Left renal cortex interstitium (tissue), 4 donors: ENCODE results near the gene LONRF3. TPM values are rescaled to one million over a fixed set of nuclear protein-coding genes. Genes with fewer than 3 reads are reported as not detected.
"Not testable (repeated sequence)": the region's sequence is repeated elsewhere in the genome, so short reads cannot be mapped to it uniquely, and the experiment has no call there.

Experiments used
- DNase-seq, 4 donors: peaks; one replicate each; pipeline ENCODE4 v3.0.0-alpha.2; 2013; ENCODE audit warnings: low read depth in 4 of 4, low spot score in 2 of 4, missing footprints in 1 of 4
- polyA plus RNA-seq, 4 donors: library from polyadenylated mRNA; unstranded; fragments of 120-200 nt; gene quantifications; one replicate each; pipeline ENCODE4 v1.2.1, GENCODE V29; 2013; ENCODE audit not compliant: insufficient read length in 4 of 4

Gene LONRF3
- polyA plus RNA-seq, 4 donors = 0.81 to 1.3 (median 0.99) TPM

DNA sequence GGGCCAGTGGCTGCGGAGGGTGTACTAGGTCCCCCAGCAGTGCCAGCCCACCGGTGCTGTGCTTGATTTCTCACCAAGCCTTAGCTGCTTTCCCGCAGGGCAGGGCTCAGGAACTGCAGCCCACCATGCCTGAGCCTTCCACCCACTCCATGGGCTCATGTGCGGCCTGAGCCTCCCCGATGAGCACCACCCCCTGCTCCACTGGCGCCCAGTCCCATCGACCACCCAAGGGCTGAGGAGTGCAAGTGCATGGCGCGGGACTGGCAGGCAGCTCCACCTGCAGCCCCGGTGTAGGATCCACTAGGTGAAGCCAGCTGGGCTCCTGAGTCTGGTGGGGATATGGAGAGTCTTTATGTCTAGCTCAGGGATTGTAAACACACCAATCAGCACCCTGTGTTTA lies 55.2 kb downstream of the LONRF3 start:
- DNase-seq = not testable (repeated sequence)

DNA sequence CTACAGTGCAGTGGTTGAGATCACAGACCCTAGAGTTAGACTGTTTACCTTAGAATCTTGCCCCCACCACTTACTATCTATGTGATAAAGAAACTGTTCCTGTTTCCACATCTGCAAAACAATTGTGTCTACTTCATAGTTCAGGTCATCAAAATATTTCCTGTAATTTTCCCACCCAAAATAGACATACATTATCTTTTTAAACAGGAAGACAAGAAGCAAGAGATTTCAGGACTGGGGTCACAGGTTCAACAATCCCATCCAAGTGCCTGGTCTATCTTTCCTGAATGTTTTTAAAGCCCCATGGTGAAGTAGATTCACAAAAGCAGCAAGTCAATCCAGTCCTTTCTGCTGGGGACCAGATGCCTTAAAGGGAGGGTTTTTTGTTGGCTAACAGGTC lies 56.6 kb downstream of the LONRF3 start:
- no peak for DNase-seq

DNA sequence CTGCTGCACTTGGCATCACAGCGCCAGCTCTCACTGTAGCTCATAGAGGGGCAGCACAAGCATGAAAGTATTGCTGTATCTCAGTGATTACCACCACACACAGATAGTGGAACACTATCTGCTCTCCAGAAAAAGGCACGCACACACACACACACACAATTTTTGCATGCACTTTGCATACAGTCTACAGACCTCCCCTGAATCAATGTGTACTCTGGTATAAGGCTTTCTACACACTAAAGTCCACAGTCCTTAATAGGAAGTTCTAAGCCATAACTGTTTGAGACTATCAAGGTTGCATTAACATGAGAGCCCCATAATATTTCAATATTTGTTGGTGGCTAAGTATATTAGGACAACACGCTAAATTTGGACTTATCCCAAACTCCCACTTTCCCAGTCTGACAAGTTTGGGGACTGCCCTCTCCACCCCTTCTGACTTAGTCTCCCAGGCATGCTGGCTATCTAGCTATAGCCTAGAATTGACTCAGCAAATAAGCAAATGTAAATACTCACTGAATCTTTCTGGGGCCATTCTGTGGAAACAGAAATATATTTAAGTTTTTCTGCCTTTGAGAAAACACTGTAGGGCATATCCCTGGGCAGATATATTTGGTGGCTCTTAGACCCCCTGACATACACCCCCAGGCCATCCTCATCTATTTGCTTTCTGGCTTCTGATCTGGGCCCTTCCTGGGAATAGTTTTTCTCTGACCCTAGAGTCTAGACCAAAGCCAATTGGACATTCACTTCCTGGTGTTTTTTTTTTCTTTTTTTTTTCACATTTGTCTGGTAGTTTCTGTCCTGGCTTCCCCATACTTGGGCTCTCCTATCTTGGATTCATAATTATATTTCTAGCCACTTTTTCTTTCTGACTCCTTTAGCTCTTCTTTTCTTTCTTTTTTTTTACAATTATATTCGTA lies 62.0 kb downstream of the LONRF3 start:
- DNase-seq = no peak

DNA sequence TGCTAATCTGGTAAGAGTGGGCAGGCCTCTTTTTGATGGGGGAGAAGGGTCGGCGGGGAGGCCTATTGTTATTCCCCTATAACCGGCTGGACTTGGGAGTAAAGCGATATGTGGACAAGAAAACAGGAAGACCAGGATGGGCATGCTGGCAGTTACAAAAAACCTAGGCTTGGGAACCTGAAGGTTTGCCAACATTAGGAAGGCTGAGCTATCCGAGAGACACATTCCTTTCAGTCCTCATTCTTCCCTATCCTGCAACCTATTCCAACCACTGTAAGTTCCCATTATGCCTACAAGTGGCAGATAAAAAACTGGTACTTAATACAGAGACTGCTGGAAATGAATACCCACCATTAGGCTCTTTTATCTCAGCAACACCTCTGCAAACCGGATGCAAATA lies 66.0 kb downstream of the LONRF3 start:
- no peak for DNase-seq

DNA sequence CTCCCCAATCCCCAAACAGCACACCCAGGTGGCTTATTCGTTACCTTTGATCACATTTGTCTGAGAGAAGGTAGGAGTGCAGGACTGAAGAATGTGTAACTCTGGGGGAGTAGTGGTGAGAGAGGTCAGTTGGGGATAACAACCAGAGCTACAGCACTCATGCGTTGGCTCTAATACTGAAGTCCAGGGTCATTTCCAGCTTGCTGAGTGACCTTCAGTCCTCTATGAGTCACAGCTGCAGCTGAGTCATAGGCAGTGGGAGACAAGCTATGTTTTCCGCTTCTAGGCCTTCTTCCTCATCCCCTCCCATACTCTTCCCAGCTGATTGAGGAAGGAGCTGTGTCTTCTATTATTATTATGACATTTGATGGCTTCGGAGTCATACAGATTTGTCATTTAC lies 66.8 kb downstream of the LONRF3 start:
- no peak for DNase-seq

DNA sequence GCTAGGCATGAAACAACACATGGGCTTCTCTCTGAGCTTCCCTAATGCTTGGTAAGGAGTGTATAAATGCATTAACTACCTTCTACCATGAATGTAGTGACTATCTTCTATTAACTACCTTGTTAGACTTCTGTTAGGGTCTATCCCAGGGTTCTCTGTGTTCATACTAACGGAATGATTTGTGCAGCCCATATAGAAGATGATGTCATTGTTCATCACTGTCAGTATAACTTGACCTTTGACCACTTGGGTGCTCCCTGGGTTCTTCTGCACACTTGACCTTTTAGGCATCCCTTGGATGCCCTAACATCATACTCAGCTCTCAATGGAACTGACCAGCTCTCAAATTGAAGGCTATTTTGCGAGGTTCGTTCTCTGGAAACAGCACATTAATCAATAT lies 67.6 kb downstream of the LONRF3 start:
- DNase-seq = no peak

DNA sequence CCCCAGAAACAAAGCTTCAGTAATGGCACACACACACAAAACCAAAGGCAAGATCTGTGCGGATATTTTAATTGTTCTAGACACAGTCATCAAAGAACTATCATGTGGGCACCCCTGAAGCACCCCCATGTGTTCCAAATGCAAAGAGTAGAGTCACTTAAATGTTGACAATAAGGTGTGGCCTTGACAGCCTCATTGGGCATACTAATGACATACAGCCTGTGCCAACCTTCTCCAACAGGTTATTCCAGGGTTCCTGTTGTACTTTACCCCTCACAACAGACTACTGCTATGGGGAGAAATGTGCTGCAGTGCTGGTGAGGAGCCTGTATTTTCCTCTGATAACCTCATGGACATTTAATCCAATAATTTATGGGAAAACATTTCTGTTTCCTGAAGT lies 68.6 kb downstream of the LONRF3 start:
- DNase-seq = no peak

DNA sequence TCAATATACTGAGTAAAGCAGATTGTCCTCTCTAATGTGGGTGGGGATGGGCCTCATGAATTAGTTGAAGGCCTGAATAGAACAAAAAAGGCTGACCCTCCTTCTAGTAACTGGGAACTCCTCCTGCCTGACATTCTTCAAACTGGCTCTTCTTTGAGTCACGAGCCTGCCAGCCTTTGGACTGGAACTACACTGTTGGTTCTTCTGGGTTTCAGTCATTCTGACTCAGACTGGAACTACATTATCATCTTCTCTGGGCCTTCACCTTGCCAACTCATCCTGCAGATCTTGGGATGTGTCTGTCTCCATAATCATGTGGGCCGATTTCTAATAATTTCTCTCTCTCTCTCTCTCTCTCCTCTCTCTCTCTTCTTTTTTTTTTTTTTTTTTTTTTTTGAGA lies 71.5 kb downstream of the LONRF3 start:
- DNase-seq = no peak

DNA sequence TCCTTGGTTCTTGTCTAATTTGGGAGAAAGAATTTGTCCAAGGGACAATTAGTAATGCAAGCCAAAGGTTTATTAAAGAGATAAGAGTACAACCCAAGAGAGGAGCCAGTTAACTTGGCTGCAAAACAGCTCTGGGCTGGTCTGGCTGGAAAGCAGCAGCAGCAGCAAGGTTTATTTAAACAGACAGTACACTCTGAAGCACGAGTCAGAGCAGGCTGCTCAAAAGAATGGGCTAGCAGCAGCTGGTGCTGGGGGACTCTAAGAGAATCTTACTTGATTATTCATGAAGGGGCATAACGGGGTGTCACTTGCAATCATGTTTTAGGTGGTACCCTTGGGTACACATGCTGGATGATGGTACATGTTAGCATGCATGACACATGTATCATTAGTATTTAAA lies 81.3 kb downstream of the LONRF3 start:
- DNase-seq = no peak

DNA sequence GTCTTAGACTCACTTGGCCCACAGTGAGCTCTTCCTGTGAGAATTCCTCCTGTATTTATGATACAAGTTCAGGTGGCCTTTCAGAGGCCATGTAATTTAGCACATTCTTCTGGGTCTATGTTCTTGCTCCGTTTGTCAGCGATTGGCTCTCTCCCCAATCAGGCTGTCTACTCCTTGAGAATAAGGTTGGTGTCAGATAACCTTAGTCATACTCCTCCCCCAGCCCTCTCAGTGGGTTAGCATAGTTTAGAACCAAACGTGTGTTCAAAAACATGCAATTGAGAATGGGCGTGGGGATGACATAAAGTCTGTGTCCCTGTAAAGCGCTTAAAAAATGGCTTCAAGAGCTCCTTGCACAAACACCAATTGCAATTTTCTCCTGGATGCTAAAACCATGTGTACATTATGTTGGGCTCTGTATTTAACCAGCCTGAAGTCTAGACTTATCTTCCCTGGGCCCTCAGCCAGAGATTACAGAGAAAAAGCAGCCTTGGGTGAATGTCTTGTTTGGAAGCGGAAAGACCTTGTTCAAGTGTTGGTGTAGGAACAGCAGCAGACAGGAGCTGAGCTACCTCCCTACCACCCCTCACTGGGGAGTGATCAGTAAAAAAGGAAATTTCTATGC lies 88.4 kb downstream of the LONRF3 start:
- no peak for DNase-seq

DNA sequence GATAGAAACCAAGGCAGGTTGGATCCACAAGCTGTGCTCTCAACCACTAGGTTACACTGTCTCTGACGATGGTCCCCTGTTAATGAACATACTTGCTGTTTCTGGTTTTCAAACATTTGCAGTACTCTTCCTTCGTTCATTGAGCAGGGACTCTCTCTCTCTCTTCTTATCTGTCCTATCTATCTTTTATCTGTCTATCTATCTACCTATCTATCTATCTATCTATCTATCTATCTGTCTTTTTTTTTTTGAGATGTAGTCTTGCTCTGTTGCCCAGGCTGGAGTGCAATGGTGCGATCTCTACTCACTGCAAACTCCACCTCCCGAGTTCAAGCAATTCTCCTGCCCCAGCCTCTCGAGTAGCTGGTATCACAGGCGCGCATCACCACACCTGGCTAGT lies 89.0 kb downstream of the LONRF3 start:
- DNase-seq = no peak

DNA sequence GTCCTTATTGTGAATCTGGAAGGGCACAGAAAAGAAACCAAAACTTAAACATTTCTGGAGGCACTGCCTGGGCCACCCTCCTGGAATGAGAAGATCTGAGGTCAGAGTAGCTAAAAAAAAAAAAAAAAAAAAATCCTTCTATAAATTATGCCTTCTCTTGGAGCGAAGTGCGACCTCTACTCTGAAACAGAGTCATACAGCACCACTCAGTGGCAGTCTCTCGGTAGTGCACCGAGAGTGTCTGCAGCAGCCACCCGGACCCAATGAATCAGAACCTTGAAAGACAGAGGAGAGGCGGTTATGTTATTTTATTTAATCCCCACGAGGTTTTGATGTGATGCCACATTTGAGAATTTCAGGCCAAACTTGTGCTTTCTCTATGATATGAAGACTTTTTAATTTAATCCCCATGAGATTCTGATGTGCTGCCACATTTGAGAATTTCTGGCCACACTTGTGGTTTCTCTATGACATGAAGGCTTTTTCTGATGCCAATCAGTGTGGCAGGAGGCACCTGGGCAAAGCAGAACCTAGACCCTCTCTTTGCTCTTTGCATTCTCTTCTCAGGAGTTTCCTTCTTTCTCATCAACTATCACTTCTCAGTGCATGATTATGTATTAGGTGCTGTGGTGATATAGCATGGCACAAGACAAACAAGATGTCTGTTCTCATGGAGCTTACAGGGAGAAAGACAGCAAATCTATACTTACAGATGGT lies 92.8 kb downstream of the LONRF3 start:
- DNase-seq = no peak

Other genes starting within 250 kb of the LONRF3 start
- gene IL13RA1, start 247.0 kb upstream of the LONRF3 start, polyA plus RNA-seq = 10 to 100 TPM; 47.1 to 63.4 (median 57.2) TPM
- gene ZCCHC12, start 150.8 kb upstream of the LONRF3 start, polyA plus RNA-seq = 1 to 10 TPM; 1.1 to 1.4 (median 1.2) TPM
- gene CT47C1, start 98.4 kb downstream of the LONRF3 start, polyA plus RNA-seq = not detected
- gene KIAA1210, start 153.2 kb downstream of the LONRF3 start, polyA plus RNA-seq = 1 to 10 TPM; 1.3 to 3.0 (median 2.1) TPM